GM19395 (cell line): Measurements from ENCODE around the gene HDAC4.
A peak's percentile ranks its signal among the peaks of the same experiment; 100 is the strongest.

Experiments
- ATAC-seq: cut with Tn5 transposase; IDR thresholded peaks from one replicate; pipeline ENCODE4 v1.9.1; 2021; ENCODE audit warnings: mild to moderate bottlenecking, moderate library complexity; ENCODE audit not compliant: unreplicated experiment

Gene HDAC4

DNA sequence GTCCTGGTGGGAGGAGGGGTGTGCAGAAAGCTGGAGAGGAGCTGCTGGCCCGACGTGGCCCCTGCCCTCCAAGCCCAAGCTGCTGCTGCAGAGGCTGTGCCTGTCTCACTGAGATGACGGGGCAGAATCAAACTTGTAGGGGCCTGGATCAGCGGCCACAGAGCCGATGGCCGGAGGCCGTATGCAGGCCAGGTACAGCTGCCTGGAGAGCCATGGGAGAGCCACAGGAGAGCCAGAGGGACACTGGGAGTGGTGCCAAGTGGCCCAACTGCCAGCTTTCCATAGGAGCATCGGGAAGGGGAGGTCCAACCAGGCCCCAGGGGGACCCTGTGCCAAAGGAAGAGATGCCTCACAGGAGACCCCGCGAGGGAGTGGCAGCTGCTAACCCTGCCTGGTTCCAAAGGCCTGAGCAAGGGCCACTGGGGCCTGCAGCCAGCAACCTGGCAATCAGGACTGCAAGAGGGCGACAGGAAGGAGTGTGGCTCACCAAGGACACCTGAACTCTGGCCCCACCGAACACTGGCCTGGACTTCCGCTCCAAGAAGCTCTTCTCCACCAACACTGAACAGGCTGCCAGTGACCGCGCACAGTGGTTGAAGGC is 70.7 kb downstream of the HDAC4 start:
- ATAC-seq, result no peak

- no peak for ATAC-seq
Measured at GRCh38 chr2:239329284-239329971, 71.4 kb downstream of the HDAC4 start.

DNA sequence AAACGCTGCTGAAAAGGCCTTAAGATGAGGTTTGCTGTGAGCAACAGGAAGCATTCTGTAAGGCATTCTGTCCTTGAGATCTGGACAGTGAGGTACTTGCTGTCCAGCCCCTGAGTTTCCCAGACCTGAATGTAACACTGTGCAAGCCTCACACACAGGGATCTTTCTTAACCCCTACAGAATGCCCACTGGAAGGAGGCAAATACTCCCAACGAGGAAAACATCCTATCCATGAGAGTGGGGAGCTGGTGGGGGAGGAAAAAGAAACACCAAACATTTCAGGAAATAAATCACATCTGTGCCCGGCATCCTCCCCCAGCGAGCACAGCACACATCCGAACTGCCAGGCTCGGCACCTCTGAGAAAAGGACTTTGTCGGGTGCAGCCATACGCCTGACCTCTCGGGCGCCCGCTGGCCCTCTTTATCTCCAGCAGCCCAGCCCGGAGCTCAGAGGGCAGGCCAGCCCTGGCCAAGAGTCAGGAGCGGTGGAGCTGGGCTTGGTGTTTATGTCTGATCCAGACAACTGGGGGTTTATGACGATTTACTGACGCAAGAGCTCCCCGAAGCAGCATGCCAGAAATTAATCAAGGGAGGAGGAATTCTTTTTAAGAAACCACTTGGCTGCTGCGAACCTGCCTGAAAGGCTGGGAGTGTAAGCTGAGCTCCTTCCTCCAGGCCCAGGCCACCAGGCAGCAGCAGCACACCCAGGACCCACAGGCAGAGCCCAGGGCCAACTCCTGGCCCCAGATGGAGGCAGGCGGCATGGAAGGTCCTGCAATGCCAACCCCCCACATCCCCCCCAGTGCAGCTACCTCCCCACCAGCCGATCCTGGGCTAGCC is 72.2 kb downstream of the HDAC4 start:
- no peak for ATAC-seq

DNA sequence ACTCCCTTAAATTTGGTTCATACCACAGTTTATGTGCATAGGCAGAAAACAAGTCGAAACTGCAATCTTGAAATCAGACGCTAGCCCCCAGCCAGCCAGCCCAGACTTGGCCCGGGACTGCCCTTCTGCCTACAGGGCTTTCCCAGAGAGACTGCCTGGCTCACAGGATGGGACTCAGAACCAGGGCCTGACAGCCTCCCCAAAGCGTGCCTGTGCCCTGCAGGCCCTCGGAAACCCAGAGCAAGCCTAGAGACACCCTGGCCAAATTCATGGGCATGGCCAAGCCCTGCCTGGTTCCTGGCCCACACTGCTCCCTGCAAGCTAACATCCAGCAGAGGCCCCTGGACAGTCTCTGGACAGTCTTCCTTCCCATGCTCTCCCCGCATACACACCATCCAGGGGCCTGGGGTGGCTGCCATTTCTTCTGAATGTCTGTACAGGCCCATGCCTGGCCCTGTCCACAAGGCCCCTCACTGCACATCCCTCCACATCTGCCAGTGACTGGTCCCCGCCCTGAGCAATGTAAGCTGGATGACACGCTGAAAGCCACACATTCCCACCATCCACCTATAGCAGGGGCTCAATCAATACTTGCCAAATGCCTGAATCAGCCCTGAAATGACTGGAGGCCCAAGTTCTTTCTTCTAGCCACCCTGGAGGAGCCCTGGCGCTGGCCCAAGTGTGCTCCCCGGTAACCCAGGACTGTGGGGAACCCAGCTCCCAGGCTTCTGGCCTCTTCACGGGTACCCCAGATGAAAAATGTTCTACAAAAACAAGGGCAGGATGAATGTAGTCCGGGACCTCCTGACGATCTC is 73.1 kb downstream of the HDAC4 start:
- ATAC-seq, result peak; percentile 65

DNA sequence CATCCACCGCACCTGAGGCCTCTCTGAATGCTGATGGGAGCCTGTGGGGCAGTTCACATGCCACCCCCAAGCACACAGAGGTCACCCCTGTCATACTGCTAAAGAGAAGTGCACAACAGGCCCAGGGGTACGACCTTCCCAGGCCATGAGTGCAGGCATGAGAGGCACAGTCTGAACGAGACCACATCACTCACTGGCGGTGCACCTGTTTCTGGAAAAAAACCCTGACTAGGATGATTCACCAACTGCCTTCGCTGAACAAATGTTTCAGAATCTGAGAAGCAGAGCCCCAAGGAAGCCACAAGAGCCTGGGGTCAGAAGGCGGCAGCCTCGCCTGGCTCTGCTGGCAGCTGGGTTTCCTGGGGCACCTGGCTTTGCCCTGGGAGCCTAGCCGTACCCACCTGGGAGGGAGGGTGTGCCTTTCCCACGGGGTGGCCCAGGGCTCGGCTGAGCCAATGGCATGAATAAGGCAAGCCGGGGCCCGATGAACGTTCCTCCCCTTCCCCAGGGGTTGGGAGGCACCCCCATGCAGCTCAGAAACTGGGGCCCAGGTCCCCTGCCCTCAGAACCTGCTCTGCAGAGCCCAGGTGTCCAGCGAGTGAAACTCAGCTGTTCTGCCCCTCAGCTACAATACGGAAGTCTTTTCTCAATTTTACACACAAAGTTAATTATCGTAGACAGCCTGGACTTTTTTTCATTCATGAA is 73.8 kb downstream of the HDAC4 start:
- peak; percentile 76 for ATAC-seq

DNA sequence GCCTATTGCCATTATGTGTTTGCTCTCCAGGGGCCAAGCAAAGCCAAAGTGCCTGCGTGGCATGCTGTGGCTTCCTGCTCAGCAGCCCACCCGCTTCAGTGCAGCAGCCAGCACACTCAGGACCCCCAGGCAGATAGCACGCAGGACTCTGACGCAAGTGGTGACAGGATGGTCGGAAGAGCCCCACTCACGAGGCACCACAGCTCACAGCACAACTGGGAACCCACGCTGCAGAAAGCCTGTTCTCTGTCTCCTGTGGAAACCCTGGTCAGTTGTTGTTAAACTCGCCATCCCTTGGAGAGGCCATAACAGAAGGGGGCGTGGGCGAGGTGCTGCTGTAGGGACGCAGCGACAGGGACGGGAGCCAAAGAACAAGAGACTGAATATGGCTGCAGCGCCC is 76.4 kb downstream of the HDAC4 start:
- ATAC-seq, result no peak

DNA sequence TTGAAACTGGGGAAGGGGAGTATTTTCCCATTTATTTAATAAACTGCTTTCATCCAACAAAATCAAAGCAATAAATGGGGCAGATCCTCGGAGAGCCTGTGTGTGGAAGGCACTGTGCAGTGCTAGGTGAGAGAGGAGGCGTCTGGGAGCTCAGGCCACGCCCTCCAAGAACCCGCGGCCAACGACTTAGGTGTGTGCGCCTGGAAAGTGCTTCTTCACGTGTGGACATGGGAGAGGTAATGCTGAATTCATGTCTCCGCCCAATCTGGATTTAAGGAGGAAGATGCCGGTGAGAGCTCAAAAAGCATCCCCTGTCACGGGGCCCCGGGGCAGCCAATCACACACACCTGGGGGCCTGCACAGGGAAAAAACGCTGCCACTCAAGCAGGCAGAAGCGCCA is 77.4 kb downstream of the HDAC4 start:
- no peak for ATAC-seq

GRCh38 chr2:239322416-239323086 is 78.3 kb downstream of the HDAC4 start:
- ATAC-seq, result no peak

DNA sequence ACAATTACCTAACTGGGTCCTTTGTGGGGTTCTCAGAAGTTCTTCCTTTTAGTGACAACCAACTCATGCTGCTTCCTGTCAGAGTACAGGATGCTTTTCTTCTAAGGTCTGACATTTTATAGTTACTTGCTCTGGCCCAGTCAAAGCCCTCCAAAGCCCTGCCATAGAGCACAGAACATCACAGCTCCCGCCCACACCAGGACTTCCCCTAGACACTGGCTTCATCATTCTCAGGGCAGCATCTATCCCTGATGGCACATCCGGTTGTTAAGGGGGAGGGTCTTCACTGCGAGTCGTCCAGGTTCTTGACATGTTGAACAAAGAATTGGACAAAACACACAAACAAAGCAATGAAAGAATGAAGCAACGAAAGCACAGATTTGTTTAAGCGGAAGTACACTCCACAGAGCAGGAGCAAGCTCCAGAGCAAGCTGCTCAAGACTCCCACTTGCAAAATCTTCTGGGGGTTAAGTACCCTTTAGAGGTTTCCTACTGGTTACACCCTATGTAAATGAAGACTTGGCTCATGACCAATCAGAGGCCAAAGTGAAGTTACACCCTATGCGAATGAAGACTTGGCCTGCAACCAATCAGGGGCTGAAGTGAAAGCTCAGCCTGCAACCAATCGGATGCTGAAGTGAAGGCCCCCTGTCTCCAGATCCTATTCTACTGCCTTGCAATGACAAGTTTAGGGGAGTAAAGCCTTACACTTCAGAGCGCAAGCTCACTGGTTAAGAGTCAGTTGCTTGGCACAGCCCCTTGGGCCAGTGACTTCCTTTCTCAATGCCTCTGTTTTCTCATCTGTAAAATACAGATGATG is 79.0 kb downstream of the HDAC4 start:
- no peak for ATAC-seq

DNA sequence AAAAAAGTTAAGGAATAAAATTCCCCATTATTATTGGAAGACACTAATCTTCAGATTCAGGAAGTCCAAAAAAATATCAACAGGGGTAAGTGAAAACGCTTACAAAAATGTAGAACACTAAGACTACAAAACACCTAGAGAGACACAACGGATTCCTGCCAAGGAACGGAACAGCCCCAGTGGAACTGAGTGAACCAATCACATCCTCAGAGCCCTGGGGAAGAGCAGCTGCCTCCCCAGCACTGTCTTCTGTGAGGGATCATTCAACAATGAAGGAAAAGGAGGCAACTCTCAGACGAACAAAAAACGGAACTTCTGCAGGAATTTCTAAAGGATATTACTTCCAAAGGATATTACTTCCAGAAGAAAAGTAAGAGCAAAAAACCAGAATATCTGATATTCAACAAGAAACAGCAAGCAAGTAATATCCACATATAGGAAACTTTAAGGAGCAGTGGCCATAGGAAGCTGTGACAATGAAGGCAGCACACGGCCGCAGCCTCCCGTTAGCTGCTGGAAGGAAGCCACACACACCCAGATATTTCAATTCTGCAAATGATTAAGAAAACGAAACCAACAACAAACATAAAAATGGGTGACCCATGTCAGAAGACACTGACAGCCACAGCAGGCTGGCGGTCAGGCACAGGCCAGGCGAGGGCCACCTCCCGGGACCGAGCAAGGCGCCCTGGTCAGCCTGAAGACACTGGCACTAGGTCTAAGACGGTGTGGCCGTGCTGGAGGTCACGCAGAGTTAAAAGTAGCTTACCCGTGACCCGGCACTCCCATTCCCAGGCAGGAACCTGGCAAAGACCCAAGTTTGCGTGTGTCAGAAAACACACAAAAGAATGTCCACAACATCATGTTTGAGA is 81.8 kb downstream of the HDAC4 start:
- ATAC-seq, result no peak

GRCh38 chr2:239318151-239318611 is 82.6 kb downstream of the HDAC4 start:
- no peak for ATAC-seq

DNA sequence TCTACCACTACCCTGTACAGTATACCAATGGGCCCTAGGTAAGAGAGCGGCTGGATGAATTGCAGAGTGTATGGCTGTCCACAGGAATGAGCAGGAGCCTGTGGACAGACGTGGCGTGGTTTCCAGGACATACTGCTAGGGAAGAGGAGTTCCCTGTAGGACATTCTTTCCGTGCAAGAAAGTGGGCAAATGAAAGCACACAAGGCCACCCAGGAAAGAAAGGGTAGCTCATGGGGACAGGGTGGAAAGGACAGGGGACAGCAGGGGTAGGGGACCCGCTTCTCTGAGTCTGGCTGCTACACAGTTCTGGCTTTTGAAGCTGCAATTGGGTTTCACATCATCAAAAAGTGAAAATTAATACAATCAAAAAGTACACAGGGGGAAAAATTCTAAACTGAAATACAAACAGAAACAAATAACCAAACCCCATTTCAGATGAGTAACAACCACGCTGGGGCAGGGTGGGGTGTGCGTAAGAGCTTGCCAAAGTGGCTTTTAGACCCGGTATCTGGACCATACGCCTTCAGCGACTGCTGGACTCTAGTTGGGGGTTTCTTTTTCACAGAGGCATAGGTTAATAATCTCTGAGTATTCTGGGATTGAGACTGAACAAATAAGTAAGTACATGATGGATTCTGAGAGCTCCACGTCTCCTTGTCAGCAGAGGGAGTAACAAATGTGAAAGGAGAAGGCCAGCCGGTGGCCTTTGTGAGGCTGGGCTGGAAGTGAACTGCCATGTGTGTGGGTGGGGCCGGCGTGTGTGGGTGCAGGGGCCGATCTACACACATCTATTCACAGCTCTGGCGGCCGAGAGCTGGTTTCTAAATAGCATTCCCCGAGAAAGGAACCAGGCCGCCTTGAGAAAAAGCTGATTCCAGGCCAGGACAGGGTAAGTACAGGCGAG is 84.0 kb downstream of the HDAC4 start:
- no peak for ATAC-seq

DNA sequence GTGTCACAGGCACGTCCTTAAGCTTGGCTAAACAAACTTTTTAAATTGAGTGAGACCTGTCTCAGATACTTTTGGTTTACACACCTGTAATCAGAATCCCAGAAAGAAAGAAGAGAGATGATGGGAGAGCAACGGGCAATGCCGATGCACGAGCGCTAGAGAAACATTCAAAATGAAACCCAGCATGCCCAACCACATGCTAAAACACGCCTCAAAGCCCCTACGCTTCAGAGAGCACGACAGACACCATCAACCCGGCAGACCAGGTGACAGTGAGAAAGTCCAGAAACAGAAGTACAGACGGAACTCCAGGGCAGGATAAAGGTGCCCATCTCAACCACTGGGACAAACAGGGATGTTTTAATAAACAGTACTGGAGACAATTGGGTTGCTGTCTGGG is 85.5 kb downstream of the HDAC4 start:
- ATAC-seq, result no peak

DNA sequence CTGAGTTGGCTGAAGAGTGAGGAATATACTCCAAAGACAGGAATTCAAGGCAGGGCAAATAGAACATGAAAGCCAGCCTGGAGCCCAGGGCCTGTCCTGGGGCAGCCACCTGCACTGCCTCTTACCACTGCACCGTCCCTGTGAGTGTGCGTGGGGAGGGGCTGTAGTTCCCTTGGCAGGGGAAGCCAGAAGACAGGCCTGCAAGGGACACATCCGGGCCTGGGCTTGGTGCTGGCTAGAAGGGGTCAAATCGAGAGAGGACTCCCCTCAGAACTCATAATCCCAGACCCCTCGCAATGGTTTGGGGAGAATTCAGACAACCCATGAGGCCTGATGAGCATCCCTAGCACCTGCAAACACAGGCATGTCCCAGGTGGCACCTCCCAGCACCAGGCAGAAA is 87.0 kb downstream of the HDAC4 start:
- ATAC-seq, result no peak

- no peak for ATAC-seq
Measured at GRCh38 chr2:239312741-239313667, 87.8 kb downstream of the HDAC4 start.

DNA sequence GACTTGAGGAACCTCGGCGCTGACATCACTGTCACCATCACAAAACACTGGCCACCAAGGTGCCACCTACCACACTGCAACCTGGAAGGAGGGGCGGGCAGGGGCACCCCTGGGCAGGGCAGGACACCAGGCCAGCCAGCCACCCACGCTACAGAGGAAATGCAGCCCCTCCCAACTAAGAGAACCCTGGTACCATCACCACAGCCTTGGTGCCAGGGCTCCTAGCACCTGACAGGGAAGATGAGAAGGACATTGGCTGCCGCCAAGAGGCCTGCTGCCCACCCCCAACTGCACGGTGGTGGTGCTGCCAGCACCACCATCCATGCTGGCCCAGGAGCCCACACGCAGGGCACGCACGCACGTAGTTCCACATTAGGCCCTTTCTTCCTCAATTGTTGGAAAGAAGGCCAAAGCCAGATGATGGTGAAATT is 88.7 kb downstream of the HDAC4 start:
- no peak for ATAC-seq
